Measurements from ENCODE around the gene PPBP. TPM values are rescaled to one million over a fixed set of nuclear protein-coding genes. Genes with fewer than 3 reads are reported as not detected.

Gene PPBP, protein sequence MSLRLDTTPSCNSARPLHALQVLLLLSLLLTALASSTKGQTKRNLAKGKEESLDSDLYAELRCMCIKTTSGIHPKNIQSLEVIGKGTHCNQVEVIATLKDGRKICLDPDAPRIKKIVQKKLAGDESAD
- not detected for total RNA-seq (2021; ENCODE audit: unreplicated experiment)
- not detected in 2 replicates for polyA plus RNA-seq (2012)
- not detected for Bru-seq, nascent RNA
- not detected for BruChase-seq, experiment 1, labeled RNA remaining after a 6-hour chase
- BruChase-seq, experiment 2, labeled RNA remaining after a 2-hour chase = not detected
- long read RNA-seq = 0 reads

DNA sequence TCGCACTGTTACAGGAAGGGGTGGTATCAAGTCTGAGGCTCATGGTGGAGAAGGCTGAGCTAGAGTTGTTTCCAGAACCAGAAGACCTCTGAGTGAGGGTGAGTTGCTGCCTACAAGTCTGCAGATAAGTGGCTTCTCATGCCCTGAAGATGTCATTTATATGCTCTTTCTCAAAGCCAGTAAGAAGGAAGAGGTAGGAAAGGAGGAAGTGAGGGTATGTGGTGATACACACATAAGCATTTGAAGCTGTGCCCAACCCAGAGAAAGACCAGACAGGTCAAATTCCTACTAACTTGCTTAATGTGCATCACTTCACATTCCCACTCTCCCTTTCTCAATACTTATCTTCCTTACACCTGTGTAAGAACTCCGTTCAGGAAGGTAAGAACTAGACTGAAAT is at the start of gene PPBP:
Gene PPBP (minus strand): TSS at position 130 of the 400 bp plus-strand sequence. CDS start 87 bp downstream, at position 43.
- no peaks in the 10 kb centered on the region for H3K79me2 ChIP-seq (ENCODE audit: insufficient read depth, low read length)
- H3K36me3 ChIP-seq (ENCODE audit: control insufficient read depth in 1 of 2, insufficient read depth in 2 of 2, low read length in 2 of 2) = no peaks in the 10 kb centered on the region
- BruUV-seq (replicated peaks) = no TSS peak
- DNase-seq (ENCODE audit: low read depth, low spot score) (no peak), ATAC-seq (no peak)
- no peak within 1 kb of the TSS for H3K4me3 ChIP-seq (replicated peaks in 1 of 2; ENCODE audit: low read depth in 1 of 2, low read length in 2 of 2)
- H4K20me1 ChIP-seq (ENCODE audit: insufficient read depth) = no peaks in the 10 kb centered on the region
- no peaks in the 10 kb centered on the region for H3K9me2 ChIP-seq (ENCODE audit: insufficient read depth)
- no peak within 1 kb of the TSS for H3K27ac ChIP-seq (ENCODE audit: low read depth, low read length)
- H3K27me3 ChIP-seq (ENCODE audit: insufficient read depth, low read length) = no peaks in the 10 kb centered on the region
- ChIA-PET CTCF (no interaction called here), RAD21 (ENCODE audit: low non-redundant PET in 1 of 2, low total read pairs in 2 of 2, uncharacterized antibody in 2 of 2, unreplicated experiment in 2 of 2) (no interaction called here), POLR2A (no interaction called here)
- H3K4me2 ChIP-seq (ENCODE audit: low read length) = no peak within 1 kb of the TSS
- H3K9ac ChIP-seq (ENCODE audit: low read length) = no peak within 1 kb of the TSS
- intact Hi-C loops (cut with micrococcal nuclease) = no loop called here
- no peaks in the 10 kb centered on the region for H3K4me1 ChIP-seq (ENCODE audit: control insufficient read depth in 1 of 2, insufficient read depth in 2 of 2, low read length in 2 of 2)
- no peak for TF ChIP-seq POLR2A (IDR thresholded peaks at IDR 0.05; ENCODE audit: borderline replicate concordance, extremely low read depth, insufficient read depth, insufficient read length)
- TF ChIP-seq ZFX (IDR thresholded peaks at IDR 0.05) = no peak
- no peak for TF ChIP-seq SP1 (IDR thresholded peaks at IDR 0.05; ENCODE audit: low read depth)
- no peak for TF ChIP-seq YY1 (IDR thresholded peaks at IDR 0.05; ENCODE audit: extremely low read depth, insufficient replicate concordance, low read depth, low read length)
- TF ChIP-seq TCF7L2 (IDR thresholded peaks at IDR 0.05; ENCODE audit: borderline replicate concordance, extremely low read depth, insufficient read depth, insufficient read length) = no peak
- TF ChIP-seq, protein P1, sequence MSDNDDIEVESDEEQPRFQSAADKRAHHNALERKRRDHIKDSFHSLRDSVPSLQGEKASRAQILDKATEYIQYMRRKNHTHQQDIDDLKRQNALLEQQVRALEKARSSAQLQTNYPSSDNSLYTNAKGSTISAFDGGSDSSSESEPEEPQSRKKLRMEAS (IDR thresholded peaks at IDR 0.05) = no peak
- TF ChIP-seq EGR1 (IDR thresholded peaks at IDR 0.05; ENCODE audit: low read depth) = no peak
- TF ChIP-seq SRF (IDR thresholded peaks at IDR 0.05; ENCODE audit: low read depth) = no peak
- TF ChIP-seq, protein P2, sequence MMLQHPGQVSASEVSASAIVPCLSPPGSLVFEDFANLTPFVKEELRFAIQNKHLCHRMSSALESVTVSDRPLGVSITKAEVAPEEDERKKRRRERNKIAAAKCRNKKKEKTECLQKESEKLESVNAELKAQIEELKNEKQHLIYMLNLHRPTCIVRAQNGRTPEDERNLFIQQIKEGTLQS (IDR thresholded peaks at IDR 0.05) = no peak
- no peak for TF ChIP-seq CBX3 (IDR thresholded peaks at IDR 0.05; ENCODE audit: low read depth)
- no peak for TF ChIP-seq EZH2phosphoT487 (IDR thresholded peaks at IDR 0.05; ENCODE audit: borderline replicate concordance)
- TF ChIP-seq, protein P3, sequence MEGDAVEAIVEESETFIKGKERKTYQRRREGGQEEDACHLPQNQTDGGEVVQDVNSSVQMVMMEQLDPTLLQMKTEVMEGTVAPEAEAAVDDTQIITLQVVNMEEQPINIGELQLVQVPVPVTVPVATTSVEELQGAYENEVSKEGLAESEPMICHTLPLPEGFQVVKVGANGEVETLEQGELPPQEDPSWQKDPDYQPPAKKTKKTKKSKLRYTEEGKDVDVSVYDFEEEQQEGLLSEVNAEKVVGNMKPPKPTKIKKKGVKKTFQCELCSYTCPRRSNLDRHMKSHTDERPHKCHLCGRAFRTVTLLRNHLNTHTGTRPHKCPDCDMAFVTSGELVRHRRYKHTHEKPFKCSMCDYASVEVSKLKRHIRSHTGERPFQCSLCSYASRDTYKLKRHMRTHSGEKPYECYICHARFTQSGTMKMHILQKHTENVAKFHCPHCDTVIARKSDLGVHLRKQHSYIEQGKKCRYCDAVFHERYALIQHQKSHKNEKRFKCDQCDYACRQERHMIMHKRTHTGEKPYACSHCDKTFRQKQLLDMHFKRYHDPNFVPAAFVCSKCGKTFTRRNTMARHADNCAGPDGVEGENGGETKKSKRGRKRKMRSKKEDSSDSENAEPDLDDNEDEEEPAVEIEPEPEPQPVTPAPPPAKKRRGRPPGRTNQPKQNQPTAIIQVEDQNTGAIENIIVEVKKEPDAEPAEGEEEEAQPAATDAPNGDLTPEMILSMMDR (IDR thresholded peaks at IDR 0.05 in 2 of 3, conservative IDR thresholded peaks at IDR 0.05 in 1 of 3; ENCODE audit: borderline replicate concordance in 1 of 3, insufficient read depth in 1 of 3, low read depth in 2 of 3, low read length in 2 of 3) = no peak
- no peak for TF ChIP-seq CEBPB (IDR thresholded peaks at IDR 0.05; ENCODE audit: low read depth)
- TF ChIP-seq RAD21 (IDR thresholded peaks at IDR 0.05; ENCODE audit: low read depth) = no peak
- no peak within 1 kb of the TSS for H2AFZ ChIP-seq (ENCODE audit: low read depth, low read length, poor library complexity, severe bottlenecking)
- no peaks in the 10 kb centered on the region for H3K9me3 ChIP-seq (ENCODE audit: control insufficient read depth in 1 of 2, insufficient read depth in 1 of 2, low read depth in 1 of 2, low read length in 2 of 2)
